Liver (tissue), 9 donors: Measurements from ENCODE around the gene SLC44A3. TPM values are rescaled to one million over a fixed set of nuclear protein-coding genes. Genes with fewer than 3 reads are reported as not detected.

Source experiments
- DNase-seq: peaks from one replicate; pipeline ENCODE4 v3.0.0-alpha.2; 2017; ENCODE audit warnings: low spot score
- H3K27ac ChIP-seq, 2 donors: one replicate each; pipeline ENCODE4 v1.7.0; 2013; ENCODE audit warnings: inconsistent platforms in 2 of 2, low read length in 2 of 2, control low read depth in 1 of 2, low read depth in 1 of 2, mild to moderate bottlenecking in 1 of 2
- H3K27me3 ChIP-seq, 4 donors: one replicate each; pipeline versions ENCODE4 v1.6.1 to v1.7.0; 2013; ENCODE audit warnings: low read length in 3 of 4, inconsistent platforms in 1 of 4, mild to moderate bottlenecking in 1 of 4, moderate library complexity in 1 of 4; ENCODE audit not compliant: control insufficient read depth in 4 of 4, insufficient read depth in 4 of 4
- H3K36me3 ChIP-seq, 4 donors: one replicate each; pipeline versions ENCODE4 v1.6.1 to v1.7.0; 2013; ENCODE audit warnings: low read length in 3 of 4, mild to moderate bottlenecking in 3 of 4, low read depth in 1 of 4, moderate library complexity in 1 of 4; ENCODE audit not compliant: control insufficient read depth in 4 of 4, insufficient read depth in 3 of 4
- H3K4me1 ChIP-seq, 4 donors: one replicate each; pipeline versions ENCODE4 v1.6.1 to v1.7.0; 2013; ENCODE audit warnings: low read length in 3 of 4, mild to moderate bottlenecking in 3 of 4, moderate library complexity in 1 of 4; ENCODE audit not compliant: control insufficient read depth in 4 of 4, insufficient read depth in 4 of 4
- H3K4me3 ChIP-seq, 3 donors: one replicate each; pipeline versions ENCODE4 v1.6.1 to v1.7.0; 2013; ENCODE audit warnings: low read length in 3 of 3, control low read depth in 1 of 3, low read depth in 1 of 3, mild to moderate bottlenecking in 1 of 3
- H3K9ac ChIP-seq, 2 donors: one replicate each; pipeline ENCODE4 v1.7.0; 2013; ENCODE audit warnings: low read length in 2 of 2, mild to moderate bottlenecking in 2 of 2, moderate library complexity in 2 of 2, control low read depth in 1 of 2, low read depth in 1 of 2
- H3K9me3 ChIP-seq, 4 donors: one replicate each; pipeline versions ENCODE4 v1.6.1 to v1.7.0; 2013; ENCODE audit warnings: low read length in 3 of 4; ENCODE audit not compliant: control insufficient read depth in 4 of 4
- ATF3 ChIP-seq: IDR thresholded peaks from 2 replicates; pipeline ENCODE4 v1.6.1; 2016; ENCODE audit warnings: antibody characterized with exemption
- EGR1 ChIP-seq, 2 donors: IDR thresholded peaks; 2 replicates each; pipeline ENCODE4 v1.6.1; 2016 to 2018; ENCODE audit warnings: antibody characterized with exemption in 2 of 2, low read depth in 2 of 2
- FOXA2 ChIP-seq: IDR thresholded peaks from 2 replicates; pipeline ENCODE4 v1.6.1; 2016; ENCODE audit warnings: antibody characterized with exemption
- GABPA ChIP-seq, 2 donors: IDR thresholded peaks in 1 of 2; conservative IDR thresholded peaks in 1 of 2; 2 replicates each; pipeline ENCODE4 v1.6.1; 2016; ENCODE audit warnings: antibody characterized with exemption in 2 of 2, mild to moderate bottlenecking in 1 of 2, moderate library complexity in 1 of 2
- HNF4A ChIP-seq, 2 donors: conservative IDR thresholded peaks; 2 replicates each; pipeline ENCODE4 v1.6.1; 2016; ENCODE audit warnings: antibody characterized with exemption in 2 of 2, mild to moderate bottlenecking in 2 of 2
- JUND ChIP-seq, 2 donors: IDR thresholded peaks; 2 replicates each; pipeline ENCODE4 v1.6.1; 2016; ENCODE audit warnings: antibody characterized with exemption in 2 of 2
- MAX ChIP-seq: IDR thresholded peaks from 2 replicates; pipeline ENCODE4 v1.6.1; 2016; ENCODE audit warnings: antibody characterized with exemption
- RAD21 ChIP-seq, 2 donors: IDR thresholded peaks; 2 replicates each; pipeline ENCODE4 v1.6.1; 2016; ENCODE audit warnings: antibody characterized with exemption in 2 of 2, mild to moderate bottlenecking in 2 of 2
- RXRA ChIP-seq, 2 donors: IDR thresholded peaks; 2 replicates each; pipeline ENCODE4 v1.6.1; 2017 to 2018; ENCODE audit warnings: antibody characterized with exemption in 2 of 2, mild to moderate bottlenecking in 1 of 2
- TAF1 ChIP-seq: conservative IDR thresholded peaks from 2 replicates; pipeline ENCODE4 v1.6.1; 2016; ENCODE audit warnings: antibody characterized with exemption, mild to moderate bottlenecking
- YY1 ChIP-seq: IDR thresholded peaks from 2 replicates; pipeline ENCODE4 v1.6.1; 2016; ENCODE audit warnings: antibody characterized with exemption, mild to moderate bottlenecking
- ZBTB33 ChIP-seq: IDR thresholded peaks from 2 replicates; pipeline ENCODE4 v1.6.1; 2016; ENCODE audit warnings: antibody characterized with exemption
- WGBS: extraction: QIAGEN DNeasy Blood & Tissue Kit; methylation state at CpG from one replicate; pipeline ENCODE4 v1.1.7; 2013; 5-methylcytosine and 5-hydroxymethylcytosine counted together
- polyA plus RNA-seq, 2 donors: library from polyadenylated mRNA; stranded (reverse) in 1 of 2; unstranded in 1 of 2; fragments of 200-250 nt in 1 of 2; fragments of >200 nt in 1 of 2; fragmentation: Nextera tagmentation in 1 of 2; extraction: Ambion mirVana in 1 of 2; gene quantifications; one replicate each; pipeline versions ENCODE4 v1.2.1 to v1.2.3, GENCODE V29; 2013 to 2015
- total RNA-seq, 2 donors: library from RNA; depleted of rRNA; stranded (reverse); fragments of >200 nt; gene quantifications; one replicate each; pipeline ENCODE4 v1.2.3, GENCODE V29; 2014
- TF ChIP-seq, protein P1 (sequence below): IDR thresholded peaks from 2 replicates; pipeline ENCODE4 v1.6.1; 2016; ENCODE audit warnings: antibody characterized with exemption, mild to moderate bottlenecking
- donor health status: healthy.
- donor health status: healthy.
- donor health status: healthy.
- donor health status: healthy.
- donor health status: healthy.

The SLC44A3 gene
- total and polyA plus RNA-seq, 4 donors: 2.4 to 2.8 (median 2.7) TPM

- Histone ChIP-seq H3K4me3 (no peak overlapping the region), H3K4me1 (peaks cover 0 to 14% (median 4%) of the 10 kb centered on the region in 4 donors), H3K27me3 (no peaks in the 10 kb centered on the region), H3K36me3 (peaks cover 0 to 7% (median 4%) of the 10 kb centered on the region in 4 donors), H3K9me3 (no peaks in the 10 kb centered on the region), H3K27ac (no peak overlapping the region), H3K9ac (no peak overlapping the region)
- TF ChIP-seq EGR1 (IDR thresholded peaks at IDR 0.05; ENCODE audit: low read depth in 2 of 2) (no peak), ZBTB33 (no peak), RAD21 (IDR thresholded peaks at IDR 0.05) (no peak), GABPA (IDR thresholded peaks at IDR 0.05 in 1 of 2, conservative IDR thresholded peaks at IDR 0.05 in 1 of 2) (no peak), TAF1 (no peak)
- DNase-seq: no peak
- WGBS: 71% methylated on average over 1 of the region's 1 CpG
Observed at GRCh38 chr1:94935476-94935875, 115.3 kb downstream of the SLC44A3 start.

DNA sequence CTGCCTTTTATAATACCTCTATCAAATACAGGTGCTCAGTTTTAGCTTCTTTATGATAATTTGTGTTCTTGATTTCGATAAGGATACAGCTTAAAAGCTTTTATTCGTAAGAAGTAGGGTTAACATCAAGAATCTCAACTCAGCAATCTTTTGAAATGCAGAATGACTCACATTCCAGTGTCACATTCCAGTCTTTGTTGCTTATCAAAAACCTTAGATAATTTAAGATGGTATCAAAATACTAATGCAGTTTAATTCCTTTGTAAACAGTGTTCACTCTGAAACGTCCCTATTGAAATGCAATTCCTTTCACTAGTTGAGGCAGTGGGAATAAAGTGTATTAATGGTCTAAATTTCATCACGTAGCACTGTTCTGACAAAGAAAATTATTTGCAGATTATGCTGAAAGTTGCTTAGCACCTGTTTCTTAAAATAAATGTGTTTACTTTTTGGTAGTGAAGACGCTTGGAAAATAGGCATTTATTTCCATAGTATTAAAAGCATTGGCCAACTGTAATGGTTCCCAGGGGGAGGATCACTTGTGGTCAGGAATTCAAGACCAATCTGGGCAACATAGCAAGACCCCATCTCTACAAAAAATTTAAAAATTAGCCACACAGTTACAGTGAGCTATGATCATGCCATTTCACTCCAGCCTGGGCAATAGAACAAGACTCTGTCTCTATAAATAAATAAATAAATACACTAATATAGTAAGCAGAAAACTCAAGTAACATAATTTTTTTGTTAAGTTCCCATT, 116.9 kb downstream of the SLC44A3 start:
- no peak for DNase-seq
- Histone ChIP-seq H3K4me3 (no peak overlapping the region), H3K9ac (no peak overlapping the region), H3K4me1 (peaks cover 0 to 17% (median 5%) of the 10 kb centered on the region in 4 donors), H3K36me3 (peaks cover 0 to 7% (median 4%) of the 10 kb centered on the region in 4 donors), H3K27me3 (no peaks in the 10 kb centered on the region), H3K27ac (no peak overlapping the region), H3K9me3 (no peaks in the 10 kb centered on the region)
- 85% methylated on average over 5 of the region's 5 CpGs for WGBS
- no peak for TF ChIP-seq ZBTB33
- no peak for TF ChIP-seq GABPA (IDR thresholded peaks at IDR 0.05 in 1 of 2, conservative IDR thresholded peaks at IDR 0.05 in 1 of 2)
- TF ChIP-seq RAD21 (IDR thresholded peaks at IDR 0.05): no peak
- no peak for TF ChIP-seq HNF4A (conservative IDR thresholded peaks at IDR 0.05)
- no peak for TF ChIP-seq RXRA (IDR thresholded peaks at IDR 0.05)

GRCh38 chr1:94937820-94938219, 117.7 kb downstream of the SLC44A3 start:
- Histone ChIP-seq H3K36me3 (peaks cover 0 to 7% (median 1%) of the 10 kb centered on the region in 4 donors), H3K27me3 (no peaks in the 10 kb centered on the region), H3K9me3 (no peaks in the 10 kb centered on the region), H3K4me1 (peaks cover 0 to 24% (median 10%) of the 10 kb centered on the region in 4 donors), H3K9ac (no peak overlapping the region), H3K4me3 (no peak overlapping the region), H3K27ac (no peak overlapping the region)
- 69% methylated on average over 1 of the region's 1 CpG for WGBS
- DNase-seq: no peak
- TF ChIP-seq ZBTB33 (no peak), EGR1 (IDR thresholded peaks at IDR 0.05; ENCODE audit: low read depth in 2 of 2) (no peak), ATF3 (no peak), MAX (no peak), FOXA2 (no peak), TAF1 (no peak), HNF4A (conservative IDR thresholded peaks at IDR 0.05) (no peak), YY1 (no peak), JUND (IDR thresholded peaks at IDR 0.05) (no peak), RXRA (IDR thresholded peaks at IDR 0.05) (no peak)
- TF ChIP-seq, protein P1, sequence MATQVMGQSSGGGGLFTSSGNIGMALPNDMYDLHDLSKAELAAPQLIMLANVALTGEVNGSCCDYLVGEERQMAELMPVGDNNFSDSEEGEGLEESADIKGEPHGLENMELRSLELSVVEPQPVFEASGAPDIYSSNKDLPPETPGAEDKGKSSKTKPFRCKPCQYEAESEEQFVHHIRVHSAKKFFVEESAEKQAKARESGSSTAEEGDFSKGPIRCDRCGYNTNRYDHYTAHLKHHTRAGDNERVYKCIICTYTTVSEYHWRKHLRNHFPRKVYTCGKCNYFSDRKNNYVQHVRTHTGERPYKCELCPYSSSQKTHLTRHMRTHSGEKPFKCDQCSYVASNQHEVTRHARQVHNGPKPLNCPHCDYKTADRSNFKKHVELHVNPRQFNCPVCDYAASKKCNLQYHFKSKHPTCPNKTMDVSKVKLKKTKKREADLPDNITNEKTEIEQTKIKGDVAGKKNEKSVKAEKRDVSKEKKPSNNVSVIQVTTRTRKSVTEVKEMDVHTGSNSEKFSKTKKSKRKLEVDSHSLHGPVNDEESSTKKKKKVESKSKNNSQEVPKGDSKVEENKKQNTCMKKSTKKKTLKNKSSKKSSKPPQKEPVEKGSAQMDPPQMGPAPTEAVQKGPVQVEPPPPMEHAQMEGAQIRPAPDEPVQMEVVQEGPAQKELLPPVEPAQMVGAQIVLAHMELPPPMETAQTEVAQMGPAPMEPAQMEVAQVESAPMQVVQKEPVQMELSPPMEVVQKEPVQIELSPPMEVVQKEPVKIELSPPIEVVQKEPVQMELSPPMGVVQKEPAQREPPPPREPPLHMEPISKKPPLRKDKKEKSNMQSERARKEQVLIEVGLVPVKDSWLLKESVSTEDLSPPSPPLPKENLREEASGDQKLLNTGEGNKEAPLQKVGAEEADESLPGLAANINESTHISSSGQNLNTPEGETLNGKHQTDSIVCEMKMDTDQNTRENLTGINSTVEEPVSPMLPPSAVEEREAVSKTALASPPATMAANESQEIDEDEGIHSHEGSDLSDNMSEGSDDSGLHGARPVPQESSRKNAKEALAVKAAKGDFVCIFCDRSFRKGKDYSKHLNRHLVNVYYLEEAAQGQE: no peak
